ENCODE measurements around the gene TRPM2. TPM values are rescaled to one million over a fixed set of nuclear protein-coding genes. Genes with fewer than 3 reads are reported as not detected.

Gene TRPM2
- total and polyA plus RNA-seq, 2 of the 13 experiments (the other 11 are each of a cell fraction or from before 2014, with no cell fraction given) = 0.07 to 0.20 TPM

GRCh38 chr21:44444286-44444931 is 91.0 kb downstream of the TRPM2 start (continued):
- peak; percentile 74; the same call in 1 of the 2 replicates for TF ChIP-seq ZNF691 (CRISPR knock-in tag; IDR thresholded peaks at IDR 0.05; ENCODE audit: borderline replicate concordance, low read depth)
- no peak for TF ChIP-seq SNAPC2 (CRISPR knock-in tag; IDR thresholded peaks at IDR 0.05)
- TF ChIP-seq PRDM10 (CRISPR knock-in tag; IDR thresholded peaks at IDR 0.05; ENCODE audit: low read depth) = 0 out of 2 replicates have a peak, but pooled peaks have one; percentile 38
- peak; percentile 77 for TF ChIP-seq ZNF501 (CRISPR knock-in tag; IDR thresholded peaks at IDR 0.05)
- TF ChIP-seq MIER3 (CRISPR knock-in tag; IDR thresholded peaks at IDR 0.05; ENCODE audit: borderline replicate concordance) = 0 out of 2 replicates have a peak, but pooled peaks have one; percentile 32
- peak; percentile 32; the same call in 1 of the 2 replicates for TF ChIP-seq ELF3 (CRISPR knock-in tag; IDR thresholded peaks at IDR 0.05)
- TF ChIP-seq ZBTB8A (CRISPR knock-in tag; IDR thresholded peaks at IDR 0.05; ENCODE audit: borderline replicate concordance, low read depth) = no peak
- no peak for TF ChIP-seq TAF15 (IDR thresholded peaks at IDR 0.05; ENCODE audit: low read depth, low read length, poor library complexity, severe bottlenecking)
- TF ChIP-seq ZMAT3 (CRISPR knock-in tag; conservative IDR thresholded peaks at IDR 0.05) = peak; percentile 74; the same call in 1 of the 2 replicates
- TF ChIP-seq IRF2 (CRISPR knock-in tag; IDR thresholded peaks at IDR 0.05) = 0 out of 2 replicates have a peak, but pooled peaks have one; percentile 37
- TF ChIP-seq CBX5 (CRISPR knock-in tag; IDR thresholded peaks at IDR 0.05; ENCODE audit: borderline replicate concordance) = peak; percentile 73; the same call in 1 of the 2 replicates
- TF ChIP-seq SP4 (CRISPR knock-in tag; IDR thresholded peaks at IDR 0.05) = peak; percentile 39; the same call in 1 of the 2 replicates

All from HepG2 (cell line).